22Rv1 (cell line): ENCODE results near the gene SPAG8.

ENCODE experiments used
- H3K27ac ChIP-seq: fragments of 450-650 bp; 2 replicates; pipeline ENCODE4 v1.5.1; 2017
- ZFX ChIP-seq: fragments of 450-650 bp; IDR thresholded peaks from 2 replicates; pipeline ENCODE4 v1.6.1; 2017; ENCODE audit warnings: antibody characterized with exemption, borderline replicate concordance
- TF ChIP-seq, protein P1 (sequence below): fragments of 450-650 bp; IDR thresholded peaks from 2 replicates; pipeline ENCODE4 v1.5.1; 2017; ENCODE audit warnings: mild to moderate bottlenecking

The SPAG8 gene

GRCh38 chr9:35844628-35845270 lies 32.7 kb upstream of the SPAG8 start:
- peak overlapping the region; percentile 89 for H3K27ac ChIP-seq
- TF ChIP-seq, protein P1, sequence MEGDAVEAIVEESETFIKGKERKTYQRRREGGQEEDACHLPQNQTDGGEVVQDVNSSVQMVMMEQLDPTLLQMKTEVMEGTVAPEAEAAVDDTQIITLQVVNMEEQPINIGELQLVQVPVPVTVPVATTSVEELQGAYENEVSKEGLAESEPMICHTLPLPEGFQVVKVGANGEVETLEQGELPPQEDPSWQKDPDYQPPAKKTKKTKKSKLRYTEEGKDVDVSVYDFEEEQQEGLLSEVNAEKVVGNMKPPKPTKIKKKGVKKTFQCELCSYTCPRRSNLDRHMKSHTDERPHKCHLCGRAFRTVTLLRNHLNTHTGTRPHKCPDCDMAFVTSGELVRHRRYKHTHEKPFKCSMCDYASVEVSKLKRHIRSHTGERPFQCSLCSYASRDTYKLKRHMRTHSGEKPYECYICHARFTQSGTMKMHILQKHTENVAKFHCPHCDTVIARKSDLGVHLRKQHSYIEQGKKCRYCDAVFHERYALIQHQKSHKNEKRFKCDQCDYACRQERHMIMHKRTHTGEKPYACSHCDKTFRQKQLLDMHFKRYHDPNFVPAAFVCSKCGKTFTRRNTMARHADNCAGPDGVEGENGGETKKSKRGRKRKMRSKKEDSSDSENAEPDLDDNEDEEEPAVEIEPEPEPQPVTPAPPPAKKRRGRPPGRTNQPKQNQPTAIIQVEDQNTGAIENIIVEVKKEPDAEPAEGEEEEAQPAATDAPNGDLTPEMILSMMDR: no peak
- no peak for TF ChIP-seq ZFX

DNA sequence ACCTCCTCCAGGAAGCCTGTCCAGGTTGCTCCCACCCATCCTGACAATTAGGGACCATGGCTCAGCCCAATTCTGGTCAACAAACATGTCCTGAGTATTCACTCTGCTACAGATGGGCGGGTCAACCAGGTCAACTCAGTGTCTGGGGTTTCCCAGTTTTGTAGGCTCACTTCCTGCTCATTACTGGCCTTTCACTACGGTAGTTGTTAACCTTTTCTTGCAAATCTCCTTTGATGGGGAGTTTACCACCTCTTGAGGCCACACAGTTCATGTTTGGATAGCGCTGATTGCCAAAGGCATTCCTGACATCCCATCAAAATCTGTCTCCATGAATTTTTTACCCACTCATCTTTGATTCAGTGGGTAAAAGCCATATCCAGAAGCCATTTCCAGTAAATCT lies 30.7 kb upstream of the SPAG8 start:
- TF ChIP-seq, protein P1: no peak
- TF ChIP-seq ZFX: no peak

GRCh38 chr9:35842020-35842745 lies 30.1 kb upstream of the SPAG8 start:
- no peak overlapping the region for H3K27ac ChIP-seq
- TF ChIP-seq, protein P1: no peak
- TF ChIP-seq ZFX: no peak

More for the DNA sequence above, 30.7 kb upstream of the SPAG8 start:
- H3K27ac ChIP-seq: peak overlapping the region; percentile 89; the same call in 1 of the 2 replicates

- no peak for TF ChIP-seq ZFX
- TF ChIP-seq, protein P1: no peak
- H3K27ac ChIP-seq: no peak overlapping the region
Measured at GRCh38 chr9:35841645-35841900, 29.5 kb upstream of the SPAG8 start.

DNA sequence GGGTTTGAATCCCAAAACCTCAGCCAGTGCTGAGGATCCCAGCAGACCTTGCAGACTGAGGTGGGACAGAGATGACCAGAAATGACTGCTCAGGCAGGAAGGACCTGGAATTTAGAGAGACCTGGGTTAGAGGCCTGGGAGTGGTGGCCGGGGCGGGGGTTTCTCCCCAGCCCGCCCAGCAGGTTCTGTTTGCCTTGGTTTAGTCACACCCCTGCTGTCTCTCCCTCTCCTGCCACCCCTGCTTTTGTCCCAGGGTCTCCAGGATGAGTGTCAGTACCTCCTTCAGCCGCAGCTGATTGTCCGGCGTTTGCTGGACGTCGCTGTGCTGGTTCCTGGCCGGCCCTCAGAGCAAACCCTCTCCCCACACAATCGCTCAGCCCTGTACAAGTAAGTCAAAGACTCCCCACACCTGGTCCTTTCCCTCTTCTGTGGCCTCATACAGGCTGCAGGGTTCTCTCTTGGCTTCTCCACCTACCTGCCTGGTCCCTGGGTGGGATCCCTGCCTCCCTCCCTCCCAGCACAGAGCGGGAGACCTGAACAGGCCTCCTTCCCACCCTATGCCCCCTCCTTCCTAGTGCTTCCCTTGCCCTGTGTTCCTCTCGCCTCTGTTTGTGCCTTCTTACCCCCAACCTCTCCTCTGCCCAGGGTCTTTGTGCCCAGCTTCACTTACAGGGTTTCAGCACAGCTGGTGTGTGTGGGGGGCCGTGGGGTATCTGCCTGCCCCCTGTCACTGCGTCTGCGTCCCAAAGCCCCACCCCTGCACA lies 29.0 kb upstream of the SPAG8 start:
- no peak overlapping the region for H3K27ac ChIP-seq
- no peak for TF ChIP-seq ZFX
- TF ChIP-seq, protein P1: no peak

- no peak for TF ChIP-seq ZFX
- TF ChIP-seq, protein P1: no peak
Measured at GRCh38 chr9:35839926-35840325, 27.9 kb upstream of the SPAG8 start.

DNA sequence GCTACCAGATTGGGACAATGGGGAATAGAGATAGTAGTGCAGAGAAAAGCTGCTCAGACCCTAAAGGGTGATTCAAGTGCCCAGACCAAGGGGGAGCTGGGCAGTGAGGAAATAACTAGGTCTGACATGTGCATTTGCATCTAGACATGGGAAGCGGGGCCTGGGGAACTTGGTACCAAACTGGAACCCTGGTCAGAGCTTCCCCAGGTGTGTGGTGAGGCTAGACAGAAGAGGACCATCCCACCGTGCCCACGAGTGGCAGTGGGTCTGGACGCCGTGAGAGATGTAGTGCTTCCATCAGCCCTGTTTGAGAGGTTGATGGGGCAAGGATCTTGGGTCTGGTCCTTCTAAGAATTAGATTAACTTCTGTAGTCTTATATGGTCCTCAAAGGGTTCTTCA lies 24.5 kb upstream of the SPAG8 start:
- H3K27ac ChIP-seq: no peak overlapping the region
- no peak for TF ChIP-seq ZFX
- TF ChIP-seq, protein P1: no peak

More at GRCh38 chr9:35839926-35840325, 27.9 kb upstream of the SPAG8 start:
- H3K27ac ChIP-seq: no peak overlapping the region
